ENCODE data around the gene DNAJB2. TPM values are rescaled to one million over a fixed set of nuclear protein-coding genes. Genes with fewer than 3 reads are reported as not detected.

Gene DNAJB2
- total RNA-seq, 4 donors from 2014 or later = 22.7 to 95.0 (median 54.3) TPM

DNA sequence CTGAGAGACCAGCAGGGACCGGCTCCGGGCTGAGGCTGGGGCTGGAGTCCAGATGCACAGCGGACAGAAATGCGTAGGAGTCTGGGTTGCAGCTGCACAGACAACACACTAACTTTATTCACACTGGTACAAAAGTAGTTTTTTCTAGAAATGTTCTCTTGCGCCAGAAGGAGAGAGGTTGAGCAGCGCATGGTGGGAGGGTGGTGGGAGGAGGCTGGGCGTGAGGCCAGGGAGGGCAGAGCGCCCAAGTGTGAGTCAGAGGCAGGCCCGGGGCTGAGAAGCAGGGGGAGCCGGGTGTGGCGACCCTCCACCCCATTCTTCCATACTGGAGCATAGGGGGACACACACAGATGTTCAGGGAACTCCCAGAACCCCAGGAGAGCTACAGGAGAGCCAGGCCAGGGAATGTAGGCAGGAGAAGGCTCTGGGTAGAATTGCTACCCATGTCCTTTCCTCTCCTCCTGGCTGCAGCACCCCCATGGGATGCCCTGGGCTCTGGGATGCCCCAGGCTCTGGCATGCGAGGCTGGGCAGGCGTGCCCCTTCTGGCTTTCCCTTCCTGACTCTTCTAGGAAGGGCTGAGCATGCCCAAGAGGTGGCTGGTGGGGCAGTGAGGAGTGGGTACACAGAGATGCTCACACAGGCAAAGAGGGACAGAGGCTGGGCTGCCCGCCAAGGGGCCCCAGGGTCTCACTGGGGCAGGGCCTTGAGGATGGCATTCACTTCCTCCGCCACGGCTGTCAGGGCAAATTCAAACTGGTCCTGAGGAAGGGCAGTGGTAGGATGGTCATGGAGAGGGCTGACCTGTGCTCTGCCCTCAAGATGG, 10.6 kb downstream of the DNAJB2 start:
- Histone ChIP-seq H3K27me3 (no peaks in the 10 kb centered on the region), H3K4me3 (no peak overlapping the region), H3K27ac (peak overlapping the region; percentile 38 to 59 (median 48)), H3K4me1 (peaks cover 0 to 18% (median 11%) of the 10 kb centered on the region in 4 donors), H3K36me3 (no peaks in the 10 kb centered on the region), H3K9me3 (no peaks in the 10 kb centered on the region)
- intact Hi-C loops (cut with DNase I; ENCODE audit: low total_unique reads) (loop anchor here (5.0 to 10.0 kb wide), 2 partner anchors 65 to 127 kb away; partner anchors contain the start of genes ANKZF1, ATG9A and NHEJ1), in situ Hi-C loops (cut with MboI; ENCODE audit: low pct_ligation_motif_present in 1 of 4, low pct_unique_long_range_greater_than_20kb in 1 of 4, low sequenced_read_pairs in 3 of 4) (loop anchor here (10.0 to 25.0 kb wide), 3 partner anchors 115 to 235 kb away; partner anchors contain the start of genes SLC23A3 (in 3 of the 4), CNPPD1 (in 2 of the 4), RETREG2 (in 2 of the 4) and NHEJ1 (in 1 of the 4))
- DNase-seq = peak; percentile 41
- TF ChIP-seq POLR2AphosphoS5 (IDR thresholded peaks at IDR 0.05) (peak in 1 of 3 donors; percentile 17), EP300 (IDR thresholded peaks at IDR 0.05; ENCODE audit: low read depth) (no peak)
- TF ChIP-seq, protein P1, sequence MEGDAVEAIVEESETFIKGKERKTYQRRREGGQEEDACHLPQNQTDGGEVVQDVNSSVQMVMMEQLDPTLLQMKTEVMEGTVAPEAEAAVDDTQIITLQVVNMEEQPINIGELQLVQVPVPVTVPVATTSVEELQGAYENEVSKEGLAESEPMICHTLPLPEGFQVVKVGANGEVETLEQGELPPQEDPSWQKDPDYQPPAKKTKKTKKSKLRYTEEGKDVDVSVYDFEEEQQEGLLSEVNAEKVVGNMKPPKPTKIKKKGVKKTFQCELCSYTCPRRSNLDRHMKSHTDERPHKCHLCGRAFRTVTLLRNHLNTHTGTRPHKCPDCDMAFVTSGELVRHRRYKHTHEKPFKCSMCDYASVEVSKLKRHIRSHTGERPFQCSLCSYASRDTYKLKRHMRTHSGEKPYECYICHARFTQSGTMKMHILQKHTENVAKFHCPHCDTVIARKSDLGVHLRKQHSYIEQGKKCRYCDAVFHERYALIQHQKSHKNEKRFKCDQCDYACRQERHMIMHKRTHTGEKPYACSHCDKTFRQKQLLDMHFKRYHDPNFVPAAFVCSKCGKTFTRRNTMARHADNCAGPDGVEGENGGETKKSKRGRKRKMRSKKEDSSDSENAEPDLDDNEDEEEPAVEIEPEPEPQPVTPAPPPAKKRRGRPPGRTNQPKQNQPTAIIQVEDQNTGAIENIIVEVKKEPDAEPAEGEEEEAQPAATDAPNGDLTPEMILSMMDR (IDR thresholded peaks at IDR 0.05) = no peak
- 52% methylated on average over 16 of the region's 16 CpGs; no CpG with 5 or more reads in 1 of the 2 donors for WGBS, 2 donors (ENCODE audit: low coverage in 1 of 2)

DNA sequence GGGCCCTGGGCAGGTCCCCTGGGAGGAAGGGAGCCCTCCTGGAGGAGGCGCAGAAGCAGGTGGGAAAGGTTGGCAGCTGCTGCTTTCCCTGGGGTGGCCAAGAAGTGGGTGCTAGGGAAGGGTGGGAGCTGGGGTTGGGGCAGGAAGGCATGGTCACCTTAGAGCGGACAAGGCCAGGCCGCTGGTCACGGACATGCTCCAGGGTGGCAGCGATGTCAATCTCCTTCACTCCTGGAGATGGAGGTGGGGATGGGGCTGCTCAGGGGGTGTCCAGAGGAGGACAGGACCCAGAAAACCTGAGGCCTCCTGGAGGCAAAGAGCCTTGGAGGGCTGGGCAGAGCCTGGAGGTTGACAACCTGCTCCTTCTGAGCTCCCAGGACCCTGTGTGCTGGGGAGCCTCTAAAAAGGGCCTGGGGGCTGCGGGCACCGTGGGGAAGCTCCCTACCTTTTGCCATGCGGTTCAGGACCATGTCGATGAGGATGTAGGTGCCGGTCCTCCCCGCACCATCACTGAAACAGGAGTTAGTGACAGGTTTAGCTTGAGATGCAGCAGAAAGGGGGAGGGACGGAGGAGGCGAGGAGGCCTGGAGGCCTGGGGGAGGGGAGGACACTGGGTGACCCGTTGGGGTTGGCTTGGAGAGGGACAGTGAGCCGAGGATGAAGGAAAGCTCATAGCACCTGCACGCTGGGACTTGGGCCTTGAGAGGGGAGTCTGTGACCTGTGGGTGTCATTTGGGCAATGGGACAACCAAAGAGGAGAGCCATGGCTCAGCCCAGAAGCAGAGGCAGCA, 11.4 kb downstream of the DNAJB2 start:
- peaks cover 0 to 24% (median 15%) of the 10 kb centered on the region in 4 donors for H3K4me1 ChIP-seq
- WGBS, 2 donors (ENCODE audit: low coverage in 1 of 2) = 81 to 100% methylated on average over 1 to 16 of the region's 16 CpGs
- TF ChIP-seq, protein P1 (IDR thresholded peaks at IDR 0.05) = no peak
- TF ChIP-seq EP300 (IDR thresholded peaks at IDR 0.05; ENCODE audit: low read depth) (no peak), POLR2A (IDR thresholded peaks at IDR 0.05) (no peak), POLR2AphosphoS5 (IDR thresholded peaks at IDR 0.05) (no peak)
- intact Hi-C loops (cut with DNase I; ENCODE audit: low total_unique reads) (loop anchor here (5.0 to 10.0 kb wide), 2 partner anchors 66 to 128 kb away; partner anchors contain the start of genes ANKZF1, ATG9A and NHEJ1), in situ Hi-C loops (cut with MboI; ENCODE audit: low pct_ligation_motif_present in 1 of 4, low pct_unique_long_range_greater_than_20kb in 1 of 4, low sequenced_read_pairs in 3 of 4) (loop anchor here (10.0 to 25.0 kb wide), 3 partner anchors 116 to 236 kb away; partner anchors contain the start of genes SLC23A3 (in 3 of the 4), CNPPD1 (in 2 of the 4), RETREG2 (in 2 of the 4) and NHEJ1 (in 1 of the 4))
- peak overlapping the region in 2 of 4 donors; percentile 50 to 59 for H3K27ac ChIP-seq
- no peak for DNase-seq
- H3K27me3 ChIP-seq = no peaks in the 10 kb centered on the region
- no peaks in the 10 kb centered on the region for H3K9me3 ChIP-seq
- H3K36me3 ChIP-seq = no peaks in the 10 kb centered on the region
- no peak overlapping the region for H3K4me3 ChIP-seq

DNA sequence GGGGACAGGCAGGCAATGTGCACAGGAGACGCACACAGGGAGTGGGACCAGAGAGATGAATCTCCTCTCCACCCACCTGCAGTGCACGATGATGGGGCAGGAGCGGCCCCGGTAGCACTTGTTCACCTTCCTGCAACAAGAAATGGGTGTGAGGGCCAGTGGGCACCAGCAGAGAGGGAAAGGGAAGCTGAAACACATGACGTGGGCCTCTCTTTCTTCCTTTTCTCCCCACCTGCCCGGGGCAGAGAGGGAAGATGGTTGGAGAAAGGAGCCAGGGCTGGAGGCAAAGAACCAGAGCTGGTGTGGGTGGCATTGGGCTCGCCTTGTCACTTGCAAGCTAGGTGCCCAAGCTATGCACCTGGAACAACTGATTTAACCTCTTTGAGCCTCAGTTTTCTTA, 12.2 kb downstream of the DNAJB2 start:
- Histone ChIP-seq H3K9me3 (no peaks in the 10 kb centered on the region), H3K4me1 (peaks cover 0 to 24% (median 15%) of the 10 kb centered on the region in 4 donors), H3K27ac (no peak overlapping the region), H3K27me3 (no peaks in the 10 kb centered on the region), H3K36me3 (no peaks in the 10 kb centered on the region), H3K4me3 (no peak overlapping the region)
- no peak for TF ChIP-seq EP300 (IDR thresholded peaks at IDR 0.05; ENCODE audit: low read depth)
- no peak for DNase-seq
- intact Hi-C loops (cut with DNase I; ENCODE audit: low total_unique reads) (loop anchor here (5.0 to 10.0 kb wide), 2 partner anchors 67 to 129 kb away; partner anchors contain the start of genes ANKZF1, ATG9A and NHEJ1), in situ Hi-C loops (cut with MboI; ENCODE audit: low pct_ligation_motif_present in 1 of 4, low pct_unique_long_range_greater_than_20kb in 1 of 4, low sequenced_read_pairs in 3 of 4) (loop anchor here (10.0 to 25.0 kb wide), 3 partner anchors 117 to 237 kb away; partner anchors contain the start of genes SLC23A3 (in 3 of the 4), CNPPD1 (in 2 of the 4), RETREG2 (in 2 of the 4) and NHEJ1 (in 1 of the 4))
- WGBS, 2 donors (ENCODE audit: low coverage in 1 of 2) = 40 to 88% methylated on average over 1 to 7 of the region's 7 CpGs

DNA sequence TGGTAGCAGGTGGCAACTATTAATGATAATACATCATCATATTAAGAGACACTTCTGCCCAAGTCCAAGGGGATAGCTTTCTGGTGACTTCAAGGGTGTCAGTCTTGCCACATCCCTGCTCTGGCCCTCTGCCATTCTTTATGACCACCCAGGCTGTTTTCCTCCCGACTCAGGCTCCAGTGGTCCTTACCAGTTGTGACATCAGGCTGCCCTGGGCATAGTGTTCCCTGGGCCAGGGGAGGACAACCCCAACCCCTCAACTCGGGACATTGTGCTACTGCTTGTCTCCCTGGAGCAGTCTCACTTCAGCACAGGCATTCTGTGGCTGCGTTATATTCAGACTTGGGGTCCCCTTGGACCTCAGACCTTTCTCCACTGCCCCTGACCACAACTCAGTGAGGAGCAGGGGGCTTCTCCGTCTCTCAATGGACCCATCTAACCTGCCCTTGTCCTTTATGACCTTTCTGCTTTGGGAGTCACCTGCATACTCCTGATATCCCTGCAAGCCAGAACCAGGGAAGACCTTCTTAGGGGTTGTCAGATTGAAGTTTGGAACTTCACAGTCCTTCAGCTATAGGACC, 12.8 kb downstream of the DNAJB2 start:
- 78% methylated on average over 4 of the region's 4 CpGs; no CpG with 5 or more reads in 1 of the 2 donors for WGBS, 2 donors (ENCODE audit: low coverage in 1 of 2)
- Histone ChIP-seq H3K36me3 (no peaks in the 10 kb centered on the region), H3K4me1 (peaks cover 0 to 24% (median 15%) of the 10 kb centered on the region in 4 donors), H3K27ac (no peak overlapping the region), H3K4me3 (no peak overlapping the region), H3K9me3 (no peaks in the 10 kb centered on the region), H3K27me3 (no peaks in the 10 kb centered on the region)
- in situ Hi-C loops (cut with MboI; ENCODE audit: low pct_ligation_motif_present in 1 of 4, low pct_unique_long_range_greater_than_20kb in 1 of 4, low sequenced_read_pairs in 3 of 4) (loop anchor here (10.0 to 25.0 kb wide), 3 partner anchors 117 to 237 kb away; partner anchors contain the start of genes SLC23A3 (in 3 of the 4), CNPPD1 (in 2 of the 4), RETREG2 (in 2 of the 4) and NHEJ1 (in 1 of the 4)), intact Hi-C loops (cut with DNase I; ENCODE audit: low total_unique reads) (loop anchor here (5.0 to 10.0 kb wide), 2 partner anchors 67 to 130 kb away; partner anchors contain the start of genes ANKZF1, ATG9A and NHEJ1)
- TF ChIP-seq, protein P1 (IDR thresholded peaks at IDR 0.05) = no peak
- TF ChIP-seq EP300 (IDR thresholded peaks at IDR 0.05; ENCODE audit: low read depth) = no peak
- no peak for TF ChIP-seq POLR2AphosphoS5 (IDR thresholded peaks at IDR 0.05)
- TF ChIP-seq POLR2A (IDR thresholded peaks at IDR 0.05) = no peak
- no peak for DNase-seq
